T-helper 1 cell treated with Interleukin-12 subunit alpha and Interleukin-12 subunit beta and Interleukin-4 antibody, amounts not matched to agents 30 μg/mL and 1 μg/mL, for 36 hours (primary cell): ENCODE measurements around the gene TNNT2.

Source experiments
- H3K27ac Mint-ChIP-seq: one replicate; pipeline ENCODE4 v1.8.0; 2021; ENCODE audit warnings: mild to moderate bottlenecking, mixed read lengths
- H3K27me3 Mint-ChIP-seq: one replicate; pipeline ENCODE4 v1.8.0; 2021; ENCODE audit warnings: low read depth, mixed read lengths
- H3K36me3 Mint-ChIP-seq: one replicate; pipeline ENCODE4 v1.8.0; 2021; ENCODE audit warnings: low read depth, mixed read lengths
- H3K4me1 Mint-ChIP-seq: one replicate; pipeline ENCODE4 v1.8.0; 2021; ENCODE audit warnings: low read depth, mixed read lengths
- H3K4me3 Mint-ChIP-seq: one replicate; pipeline ENCODE4 v1.8.0; 2021; ENCODE audit warnings: mild to moderate bottlenecking, moderate library complexity, mixed read lengths
- H3K9me3 Mint-ChIP-seq: one replicate; pipeline ENCODE4 v1.8.0; 2021; ENCODE audit warnings: mixed read lengths

TNNT2 gene

DNA sequence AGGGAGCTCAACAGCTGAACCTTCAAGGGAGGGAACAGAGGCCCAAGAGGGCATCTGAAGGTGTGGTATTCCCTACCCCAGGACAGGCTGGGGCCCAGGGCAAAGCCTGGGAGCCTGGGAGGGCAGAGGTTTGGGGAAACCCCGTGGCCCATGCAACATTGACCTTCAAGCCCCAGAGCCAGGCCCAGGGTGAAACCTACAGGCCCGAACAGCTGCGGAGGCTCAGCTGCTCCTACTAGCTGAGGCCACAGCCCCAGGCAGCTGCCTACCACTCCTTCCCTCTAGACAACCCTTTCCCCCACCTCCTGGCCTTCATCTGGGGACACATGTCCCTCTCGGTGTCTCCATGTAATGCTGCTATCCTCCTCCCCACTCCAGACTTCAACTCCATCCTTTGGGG is 18.5 kb upstream of the TNNT2 start:
- no peaks in the 10 kb centered on the region for H3K36me3 Mint-ChIP-seq
- peaks cover 47% of the 10 kb centered on the region for H3K27me3 Mint-ChIP-seq
- no peak overlapping the region for H3K4me3 Mint-ChIP-seq
- no peak overlapping the region for H3K27ac Mint-ChIP-seq
- no peaks in the 10 kb centered on the region for H3K4me1 Mint-ChIP-seq
- H3K9me3 Mint-ChIP-seq = no peaks in the 10 kb centered on the region

DNA sequence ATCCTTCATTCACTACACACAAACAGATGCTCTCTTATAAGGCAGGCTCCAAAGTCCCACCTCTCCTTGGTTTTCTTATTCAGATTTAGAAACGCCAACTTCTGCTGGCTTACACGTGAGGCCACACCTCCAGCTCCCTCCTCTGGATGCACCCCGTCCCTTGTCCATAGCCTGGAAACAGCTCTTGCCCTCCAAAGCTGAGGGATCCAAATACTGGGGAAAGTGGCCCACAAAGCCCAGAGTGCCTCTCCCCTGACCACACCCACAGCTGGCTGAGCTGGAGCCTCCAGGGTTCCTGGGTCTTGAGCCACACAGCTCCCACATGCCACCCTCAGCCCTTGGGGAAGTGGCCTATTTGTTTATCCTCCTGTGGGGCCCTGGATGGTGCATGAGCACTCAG is 17.1 kb upstream of the TNNT2 start:
- Mint-ChIP-seq H3K27me3 (peaks cover 47% of the 10 kb centered on the region), H3K4me3 (no peak overlapping the region), H3K36me3 (no peaks in the 10 kb centered on the region), H3K9me3 (no peaks in the 10 kb centered on the region), H3K27ac (no peak overlapping the region), H3K4me1 (no peaks in the 10 kb centered on the region)

DNA sequence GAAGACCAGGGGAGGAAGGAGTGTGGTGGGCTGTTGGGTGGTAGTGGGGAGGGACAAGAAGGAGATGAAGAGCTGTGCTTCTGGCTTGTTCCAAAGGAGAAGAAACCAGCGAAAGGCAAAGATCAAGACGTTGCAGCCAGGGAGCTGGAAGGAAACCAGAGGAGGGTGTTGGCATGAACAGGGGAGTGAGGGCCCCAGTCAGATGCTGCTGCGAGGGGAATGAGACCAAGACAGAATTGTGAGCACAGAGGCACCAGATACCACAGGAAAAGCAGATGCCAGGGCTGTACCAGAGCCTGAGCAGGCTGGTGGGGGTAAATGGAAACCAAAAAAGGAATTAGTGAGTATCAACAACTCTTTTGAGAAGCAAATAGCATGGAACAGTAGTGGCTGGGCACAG is 15.6 kb upstream of the TNNT2 start:
- no peaks in the 10 kb centered on the region for H3K4me1 Mint-ChIP-seq
- no peak overlapping the region for H3K4me3 Mint-ChIP-seq
- peaks cover 38% of the 10 kb centered on the region for H3K27me3 Mint-ChIP-seq
- H3K9me3 Mint-ChIP-seq = no peaks in the 10 kb centered on the region
- H3K27ac Mint-ChIP-seq = no peak overlapping the region
- H3K36me3 Mint-ChIP-seq = no peaks in the 10 kb centered on the region

DNA sequence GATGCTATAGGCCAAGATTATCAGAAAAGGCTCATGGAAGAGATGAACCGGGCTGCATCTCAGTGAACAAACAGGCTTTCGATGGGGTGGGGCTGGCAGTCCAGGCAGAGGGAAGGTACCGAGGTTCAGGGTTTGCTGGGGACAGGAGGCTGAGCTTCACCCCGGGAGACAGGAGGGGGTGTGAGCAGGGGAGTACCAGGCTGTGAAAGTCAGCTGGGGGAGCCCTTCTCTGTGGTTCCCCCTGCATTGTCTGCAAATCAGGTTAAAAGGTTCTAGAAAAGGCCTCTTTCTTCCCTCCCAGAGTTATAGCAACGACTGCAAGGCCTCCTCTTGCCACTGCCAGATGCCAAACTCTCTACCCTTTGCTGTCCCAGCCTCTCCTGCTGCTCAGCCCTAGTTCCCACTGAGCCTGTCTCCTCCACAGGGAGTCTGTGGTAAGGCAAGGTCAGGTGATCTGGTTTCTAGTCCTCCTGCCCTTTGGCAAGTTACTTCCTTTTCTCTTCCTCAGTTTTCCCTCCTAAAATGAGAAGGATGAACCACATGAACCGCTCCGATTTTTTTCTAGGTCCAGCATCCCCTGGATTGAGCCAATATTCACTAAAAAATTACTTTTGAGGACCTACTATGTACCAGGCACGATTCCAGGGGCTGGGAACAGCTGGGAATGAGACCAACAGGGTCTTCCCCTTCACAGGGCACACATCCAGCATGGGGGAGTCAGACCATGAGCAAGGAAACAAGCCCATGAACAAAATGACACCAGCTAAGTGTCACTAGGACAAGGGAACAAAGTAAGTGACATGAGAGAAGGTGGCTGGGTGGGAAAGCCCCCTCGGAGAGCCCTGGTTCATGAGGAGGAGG is 14.4 kb upstream of the TNNT2 start:
- no peak overlapping the region for H3K27ac Mint-ChIP-seq
- no peaks in the 10 kb centered on the region for H3K36me3 Mint-ChIP-seq
- H3K4me1 Mint-ChIP-seq = no peaks in the 10 kb centered on the region
- H3K4me3 Mint-ChIP-seq = no peak overlapping the region
- peaks cover 30% of the 10 kb centered on the region for H3K27me3 Mint-ChIP-seq
- no peaks in the 10 kb centered on the region for H3K9me3 Mint-ChIP-seq

DNA sequence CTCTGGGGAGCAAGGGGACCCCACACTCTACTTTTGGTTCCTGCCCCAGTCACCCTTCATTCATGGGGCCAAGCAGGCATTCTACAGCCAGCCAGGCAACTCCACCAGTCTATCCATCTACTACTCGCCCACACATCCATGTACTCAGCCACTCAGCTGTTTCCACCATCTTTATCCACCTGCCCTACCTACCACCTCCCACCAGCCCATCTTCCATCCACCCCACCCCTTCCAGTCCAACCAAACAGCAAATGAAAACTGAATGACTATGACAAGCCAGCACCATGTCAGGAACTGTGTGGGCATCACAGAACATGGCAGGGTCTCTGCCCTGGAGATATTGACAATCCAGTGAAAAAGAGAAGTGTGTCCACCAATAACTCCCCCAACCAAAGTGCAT is 13.7 kb upstream of the TNNT2 start:
- H3K4me1 Mint-ChIP-seq = no peaks in the 10 kb centered on the region
- peaks cover 25% of the 10 kb centered on the region for H3K27me3 Mint-ChIP-seq
- H3K27ac Mint-ChIP-seq = no peak overlapping the region
- H3K36me3 Mint-ChIP-seq = no peaks in the 10 kb centered on the region
- H3K9me3 Mint-ChIP-seq = no peaks in the 10 kb centered on the region
- no peak overlapping the region for H3K4me3 Mint-ChIP-seq

DNA sequence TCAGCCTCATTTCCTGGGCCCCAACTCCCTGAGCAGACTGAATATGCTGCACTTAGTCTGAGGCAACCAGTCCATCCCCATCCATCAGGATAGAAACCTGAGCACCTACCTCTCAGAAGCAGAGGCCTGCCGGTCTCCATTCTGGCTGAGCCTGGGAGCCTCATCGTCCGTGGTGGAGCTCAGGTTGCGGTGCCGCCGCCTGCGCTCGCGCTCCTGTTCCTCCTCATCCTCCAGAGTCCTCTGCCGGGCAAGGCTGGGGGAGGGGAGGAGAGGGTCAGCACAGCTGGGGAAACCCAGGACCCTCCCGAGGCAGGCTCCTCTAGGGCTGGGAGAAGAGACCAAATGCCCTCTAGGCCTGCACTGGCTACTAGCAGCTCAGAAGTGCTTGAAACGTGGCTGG is 11.6 kb upstream of the TNNT2 start:
- Mint-ChIP-seq H3K36me3 (no peaks in the 10 kb centered on the region), H3K27ac (no peak overlapping the region), H3K27me3 (peaks cover 18% of the 10 kb centered on the region), H3K4me3 (no peak overlapping the region), H3K9me3 (no peaks in the 10 kb centered on the region), H3K4me1 (no peaks in the 10 kb centered on the region)

DNA sequence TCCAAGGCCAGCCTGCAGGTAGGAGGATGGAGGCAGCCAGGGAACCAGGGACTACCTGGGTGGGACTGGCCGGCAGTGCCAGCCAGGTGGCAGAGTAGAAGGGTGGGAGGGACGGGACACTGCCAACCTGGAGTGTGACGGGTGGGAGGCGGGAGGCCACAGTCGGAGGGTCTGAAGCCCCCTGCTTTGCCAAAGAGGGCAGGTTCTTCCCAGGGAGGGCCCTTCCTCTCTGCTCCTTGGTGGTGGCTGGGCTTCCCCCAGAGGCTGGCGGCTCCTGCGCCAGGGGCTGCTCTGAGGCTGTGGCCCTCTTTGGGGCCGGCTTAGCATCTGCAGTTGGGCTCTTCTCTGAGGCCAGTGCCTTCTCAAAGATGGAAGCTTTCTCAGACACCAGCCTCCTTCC is 8.7 kb upstream of the TNNT2 start:
- Mint-ChIP-seq H3K36me3 (no peaks in the 10 kb centered on the region), H3K9me3 (no peaks in the 10 kb centered on the region), H3K4me1 (no peaks in the 10 kb centered on the region), H3K27ac (no peak overlapping the region), H3K27me3 (peaks cover 11% of the 10 kb centered on the region), H3K4me3 (no peak overlapping the region)

DNA sequence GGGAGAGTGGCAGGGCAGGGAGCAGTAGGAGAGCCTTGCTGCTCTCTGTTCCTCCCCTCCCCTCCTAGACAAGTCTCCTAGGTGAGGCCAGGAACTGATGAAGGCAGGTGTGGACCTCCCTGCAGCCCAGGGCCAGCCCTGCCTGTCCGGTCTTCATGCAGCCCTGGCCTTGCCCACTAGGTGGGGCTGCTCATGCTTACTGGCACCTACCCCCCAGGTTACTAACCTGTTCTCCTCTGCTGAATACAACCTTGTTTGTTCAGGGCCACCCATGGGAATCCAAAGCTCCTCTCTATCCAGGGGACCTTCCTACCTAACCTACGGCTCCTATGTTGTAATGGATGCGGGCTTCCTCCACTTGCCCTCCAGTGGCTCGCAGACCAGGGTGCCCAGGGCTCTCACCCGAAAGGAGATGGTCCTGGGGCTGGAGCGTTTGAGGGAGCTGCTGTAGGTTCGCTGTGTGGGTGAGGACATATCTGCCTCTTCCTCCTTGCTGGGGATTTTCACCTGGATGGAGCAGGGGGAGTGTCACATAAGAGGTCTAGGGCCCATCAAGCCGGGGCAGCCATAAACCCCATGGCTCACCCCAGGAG is 7.9 kb upstream of the TNNT2 start:
- no peaks in the 10 kb centered on the region for H3K9me3 Mint-ChIP-seq
- H3K36me3 Mint-ChIP-seq = no peaks in the 10 kb centered on the region
- no peak overlapping the region for H3K27ac Mint-ChIP-seq
- H3K4me3 Mint-ChIP-seq = no peak overlapping the region
- H3K4me1 Mint-ChIP-seq = no peaks in the 10 kb centered on the region
- peaks cover 11% of the 10 kb centered on the region for H3K27me3 Mint-ChIP-seq

DNA sequence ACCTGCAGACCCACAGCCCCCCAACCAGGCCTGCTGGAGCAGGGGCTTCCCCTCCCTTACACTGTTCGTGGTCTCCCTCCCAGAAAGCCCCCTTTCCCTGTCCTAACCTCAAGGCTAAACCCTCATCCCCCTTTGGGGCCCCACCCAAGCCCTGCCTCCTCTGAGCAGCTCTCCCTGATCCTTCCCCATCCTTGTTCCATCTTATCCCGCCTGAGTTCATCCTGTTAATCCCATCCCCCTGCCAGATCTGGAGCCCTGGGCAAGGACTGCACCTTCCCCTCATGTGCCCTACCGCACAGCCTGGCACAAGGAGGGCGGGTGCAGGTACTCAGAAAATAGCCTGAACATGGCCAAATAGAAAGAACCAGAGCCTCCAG is 6.9 kb upstream of the TNNT2 start:
- no peak overlapping the region for H3K4me3 Mint-ChIP-seq
- H3K27ac Mint-ChIP-seq = no peak overlapping the region
- no peaks in the 10 kb centered on the region for H3K36me3 Mint-ChIP-seq
- no peaks in the 10 kb centered on the region for H3K4me1 Mint-ChIP-seq
- H3K9me3 Mint-ChIP-seq = no peaks in the 10 kb centered on the region
- H3K27me3 Mint-ChIP-seq = peaks cover 11% of the 10 kb centered on the region

DNA sequence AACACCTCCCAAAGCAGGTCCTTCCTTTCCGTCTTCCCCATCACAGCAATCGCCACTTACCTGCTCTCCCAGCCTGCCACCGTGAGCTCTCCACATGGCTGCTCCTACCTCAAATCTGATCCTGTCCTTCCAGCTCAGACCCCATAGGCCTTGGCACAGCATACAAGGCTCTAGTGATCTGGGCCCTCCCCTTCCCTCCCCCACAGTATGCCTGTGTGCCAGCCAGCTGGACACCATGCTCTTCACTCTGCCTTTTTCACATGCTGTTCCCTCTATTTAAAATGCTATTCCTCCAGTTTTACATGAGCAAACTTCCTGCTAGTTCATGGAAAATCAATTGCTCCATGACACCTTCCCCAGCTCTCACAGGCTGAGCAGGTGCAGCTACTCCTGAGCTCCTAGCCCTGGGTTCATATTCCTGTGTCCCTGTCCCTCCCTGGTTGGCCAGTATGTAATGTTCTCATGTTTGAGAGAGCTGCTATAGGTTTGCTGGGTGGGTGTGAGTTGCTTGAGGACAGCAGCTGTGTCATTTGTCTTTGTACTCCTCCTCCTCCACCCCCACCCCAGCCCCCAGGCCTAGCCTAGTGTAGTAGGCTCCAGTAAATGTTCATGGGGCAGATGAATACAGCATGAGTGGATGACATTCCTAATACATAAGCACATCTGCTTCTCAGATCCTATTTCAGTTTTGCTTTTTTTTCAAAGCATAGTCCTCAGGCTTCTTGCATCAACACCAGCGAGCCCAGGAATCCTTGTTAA is 6.3 kb upstream of the TNNT2 start:
- Mint-ChIP-seq H3K27me3 (peaks cover 11% of the 10 kb centered on the region), H3K9me3 (no peaks in the 10 kb centered on the region), H3K4me3 (no peak overlapping the region), H3K36me3 (no peaks in the 10 kb centered on the region), H3K4me1 (no peaks in the 10 kb centered on the region), H3K27ac (no peak overlapping the region)

DNA sequence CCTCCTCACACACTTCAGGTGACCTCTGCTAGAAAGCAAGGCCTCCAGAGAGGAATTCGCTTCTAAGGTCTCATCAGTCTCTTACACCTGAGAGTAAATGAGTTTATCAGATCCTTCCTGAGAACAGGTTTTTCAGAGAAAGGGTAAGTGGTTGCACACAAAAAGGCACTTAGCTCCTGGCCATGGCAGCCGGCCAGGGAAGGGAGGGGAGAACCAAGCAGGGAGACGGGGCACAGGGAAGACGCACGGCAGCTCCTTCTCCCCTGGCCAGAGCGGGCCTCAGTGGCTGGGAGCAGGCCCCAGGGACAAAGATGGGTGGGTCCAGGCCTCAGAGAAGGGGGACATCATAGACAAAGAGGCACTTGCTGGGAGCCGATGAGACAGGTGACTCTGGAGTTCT is 3.6 kb upstream of the TNNT2 start:
- Mint-ChIP-seq H3K4me1 (no peaks in the 10 kb centered on the region), H3K36me3 (no peaks in the 10 kb centered on the region), H3K9me3 (no peaks in the 10 kb centered on the region), H3K4me3 (no peak overlapping the region), H3K27ac (no peak overlapping the region), H3K27me3 (peaks cover 11% of the 10 kb centered on the region)

DNA sequence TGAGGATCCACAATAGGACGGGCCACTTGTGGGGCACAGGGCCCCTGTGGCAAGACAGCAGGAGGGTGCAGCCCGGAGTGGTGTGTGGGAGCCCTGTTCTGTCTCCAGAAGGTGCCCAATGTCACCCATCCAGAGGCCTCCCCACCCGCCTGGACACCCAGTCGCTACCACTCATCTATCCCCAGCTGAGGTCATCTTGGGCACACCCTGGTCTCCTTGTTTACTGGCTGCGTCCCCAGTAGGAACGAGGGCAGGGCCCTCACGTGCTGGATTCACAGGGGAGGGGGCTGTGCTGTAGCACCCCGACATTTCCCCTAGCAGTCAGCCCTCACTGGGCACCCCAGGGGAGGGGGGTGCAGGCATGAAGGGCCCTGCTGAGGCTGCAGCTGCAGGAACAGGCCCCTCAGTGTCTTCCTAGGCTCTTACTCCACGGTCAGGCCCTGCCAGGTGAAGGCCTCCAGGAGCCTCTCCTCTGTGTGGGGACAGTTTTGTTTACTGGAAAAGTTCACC is 2.3 kb upstream of the TNNT2 start:
- no peak overlapping the region for H3K4me3 Mint-ChIP-seq
- H3K4me1 Mint-ChIP-seq = no peaks in the 10 kb centered on the region
- no peaks in the 10 kb centered on the region for H3K9me3 Mint-ChIP-seq
- H3K27ac Mint-ChIP-seq = no peak overlapping the region
- H3K36me3 Mint-ChIP-seq = no peaks in the 10 kb centered on the region
- peaks cover 11% of the 10 kb centered on the region for H3K27me3 Mint-ChIP-seq

DNA sequence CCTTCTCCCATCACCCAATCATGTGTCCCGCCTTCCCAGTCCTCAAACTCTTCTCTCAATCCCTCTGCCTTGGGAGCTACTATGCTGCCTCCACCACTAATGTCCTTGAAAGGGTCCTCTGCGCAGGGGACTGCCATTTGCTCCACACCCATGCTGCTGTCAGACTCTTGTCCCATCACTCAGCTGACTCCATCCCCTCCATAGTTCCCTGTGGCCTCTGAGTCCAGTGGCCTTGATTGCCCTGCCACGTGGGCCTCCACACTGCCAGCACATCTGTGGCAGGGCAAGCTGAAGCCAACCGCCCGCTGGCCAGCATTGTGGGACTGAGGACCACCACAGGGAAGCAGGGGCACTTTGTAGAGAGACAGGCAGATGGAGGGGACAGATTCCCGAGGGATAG is 1.3 kb upstream of the TNNT2 start:
- no peaks in the 10 kb centered on the region for H3K36me3 Mint-ChIP-seq
- H3K27ac Mint-ChIP-seq = no peak overlapping the region
- no peaks in the 10 kb centered on the region for H3K4me1 Mint-ChIP-seq
- peaks cover 5% of the 10 kb centered on the region for H3K27me3 Mint-ChIP-seq
- H3K4me3 Mint-ChIP-seq = no peak overlapping the region
- H3K9me3 Mint-ChIP-seq = no peaks in the 10 kb centered on the region

DNA sequence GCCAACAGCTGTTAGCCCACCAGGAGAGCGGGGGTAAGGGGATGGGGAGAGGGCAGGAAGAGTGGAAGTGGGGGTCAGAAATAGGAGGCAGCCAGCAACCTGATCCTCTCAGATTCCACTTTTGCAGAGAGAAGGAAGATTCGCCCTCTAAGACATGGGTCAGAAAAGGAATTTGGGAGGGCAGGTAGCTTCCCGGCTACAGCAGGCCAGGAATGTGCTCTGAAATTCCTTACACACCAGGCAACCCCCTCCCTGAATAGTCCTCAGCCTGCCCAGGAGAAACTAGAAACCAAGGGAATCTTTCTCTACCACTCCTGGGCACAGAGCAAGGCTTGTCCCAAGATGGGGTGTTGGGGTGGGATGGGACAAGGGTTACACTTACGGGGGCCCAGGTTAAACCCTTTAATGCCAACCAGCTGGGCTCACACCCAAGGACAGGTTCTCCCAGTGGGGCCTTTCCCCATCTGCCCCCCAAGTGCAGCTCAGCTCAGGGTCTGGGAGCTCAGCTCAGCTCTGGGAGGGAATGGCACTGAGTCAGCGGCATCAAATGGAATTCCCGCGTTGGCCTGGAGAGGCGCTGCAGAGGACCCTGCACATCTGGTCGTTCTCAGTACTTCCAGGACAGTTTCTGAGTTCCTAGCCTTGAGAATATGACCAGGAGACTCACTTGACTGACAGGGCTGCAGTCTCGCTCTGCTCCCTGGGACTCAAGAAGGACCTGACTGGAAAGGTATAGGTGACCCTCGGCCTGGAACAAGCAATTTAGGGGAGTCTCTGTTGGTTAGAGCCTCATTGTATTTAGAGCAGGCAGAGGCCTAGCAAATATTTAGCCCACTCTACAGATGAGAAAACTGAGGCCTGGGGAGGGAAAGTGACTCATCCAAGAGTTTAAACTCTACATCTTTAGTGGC is 761 bp downstream of the TNNT2 start:
- Mint-ChIP-seq H3K27ac (no peak overlapping the region), H3K4me1 (no peaks in the 10 kb centered on the region), H3K27me3 (no peaks in the 10 kb centered on the region), H3K36me3 (no peaks in the 10 kb centered on the region), H3K9me3 (no peaks in the 10 kb centered on the region), H3K4me3 (no peak overlapping the region)
